ENCODE measurements around the gene ICA1L. TPM values are rescaled to one million over a fixed set of nuclear protein-coding genes. Genes with fewer than 3 reads are reported as not detected.

The ICA1L gene
- total and polyA plus RNA-seq, 2 of the 13 experiments (the other 11 are each of a cell fraction or from before 2014, with no cell fraction given), result 1.5 to 2.4 TPM

DNA sequence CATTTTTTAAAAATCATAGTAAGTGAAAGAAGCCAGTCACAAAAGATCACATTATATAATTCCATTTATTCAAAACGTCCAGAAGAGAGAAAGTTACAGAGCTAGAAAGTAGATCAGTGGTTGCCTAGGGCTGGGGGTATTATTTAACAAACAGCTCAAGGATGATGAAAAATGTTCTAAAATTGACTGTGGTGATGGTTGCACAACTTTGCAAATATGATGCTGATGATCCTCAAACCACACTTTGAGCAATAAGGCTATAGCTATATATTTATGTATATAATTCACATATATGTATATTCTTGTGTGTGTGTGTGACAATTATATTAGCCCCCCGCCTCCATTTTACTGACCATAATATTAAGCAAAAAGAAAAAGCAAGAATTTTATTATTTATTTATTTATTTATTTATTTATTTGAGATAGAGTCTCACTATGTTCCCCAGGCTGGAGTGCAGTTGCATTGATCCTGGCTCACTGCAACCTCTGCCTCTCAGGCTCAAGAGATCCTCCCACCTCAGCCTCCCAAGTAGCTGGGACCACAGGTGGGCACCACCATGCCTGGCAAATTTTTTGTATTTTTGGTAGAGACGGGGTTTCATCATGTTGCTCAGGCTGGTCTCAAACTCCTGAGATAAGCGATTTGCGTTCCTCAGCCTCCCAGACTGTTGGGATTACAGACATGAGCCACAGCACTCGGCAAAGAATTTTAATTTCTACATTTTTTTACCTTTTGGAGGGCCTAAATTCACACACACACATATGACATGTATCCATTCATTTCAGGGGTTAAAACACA is 38.0 kb upstream of the ICA1L start (continued):
- TF ChIP-seq, protein P1, sequence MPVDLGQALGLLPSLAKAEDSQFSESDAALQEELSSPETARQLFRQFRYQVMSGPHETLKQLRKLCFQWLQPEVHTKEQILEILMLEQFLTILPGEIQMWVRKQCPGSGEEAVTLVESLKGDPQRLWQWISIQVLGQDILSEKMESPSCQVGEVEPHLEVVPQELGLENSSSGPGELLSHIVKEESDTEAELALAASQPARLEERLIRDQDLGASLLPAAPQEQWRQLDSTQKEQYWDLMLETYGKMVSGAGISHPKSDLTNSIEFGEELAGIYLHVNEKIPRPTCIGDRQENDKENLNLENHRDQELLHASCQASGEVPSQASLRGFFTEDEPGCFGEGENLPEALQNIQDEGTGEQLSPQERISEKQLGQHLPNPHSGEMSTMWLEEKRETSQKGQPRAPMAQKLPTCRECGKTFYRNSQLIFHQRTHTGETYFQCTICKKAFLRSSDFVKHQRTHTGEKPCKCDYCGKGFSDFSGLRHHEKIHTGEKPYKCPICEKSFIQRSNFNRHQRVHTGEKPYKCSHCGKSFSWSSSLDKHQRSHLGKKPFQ (CRISPR knock-in tag; IDR thresholded peaks at IDR 0.05; ENCODE audit: insufficient replicate concordance), result no peak
- TF ChIP-seq, protein P2, sequence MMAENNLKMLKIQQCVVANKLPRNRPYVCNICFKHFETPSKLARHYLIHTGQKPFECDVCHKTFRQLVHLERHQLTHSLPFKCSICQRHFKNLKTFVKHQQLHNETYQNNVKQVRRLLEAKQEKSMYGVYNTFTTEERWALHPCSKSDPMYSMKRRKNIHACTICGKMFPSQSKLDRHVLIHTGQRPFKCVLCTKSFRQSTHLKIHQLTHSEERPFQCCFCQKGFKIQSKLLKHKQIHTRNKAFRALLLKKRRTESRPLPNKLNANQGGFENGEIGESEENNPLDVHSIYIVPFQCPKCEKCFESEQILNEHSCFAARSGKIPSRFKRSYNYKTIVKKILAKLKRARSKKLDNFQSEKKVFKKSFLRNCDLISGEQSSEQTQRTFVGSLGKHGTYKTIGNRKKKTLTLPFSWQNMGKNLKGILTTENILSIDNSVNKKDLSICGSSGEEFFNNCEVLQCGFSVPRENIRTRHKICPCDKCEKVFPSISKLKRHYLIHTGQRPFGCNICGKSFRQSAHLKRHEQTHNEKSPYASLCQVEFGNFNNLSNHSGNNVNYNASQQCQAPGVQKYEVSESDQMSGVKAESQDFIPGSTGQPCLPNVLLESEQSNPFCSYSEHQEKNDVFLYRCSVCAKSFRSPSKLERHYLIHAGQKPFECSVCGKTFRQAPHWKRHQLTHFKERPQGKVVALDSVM (CRISPR knock-in tag; IDR thresholded peaks at IDR 0.05), result peak; percentile 54; the same call in 1 of the 2 replicates
- TF ChIP-seq, protein P3, sequence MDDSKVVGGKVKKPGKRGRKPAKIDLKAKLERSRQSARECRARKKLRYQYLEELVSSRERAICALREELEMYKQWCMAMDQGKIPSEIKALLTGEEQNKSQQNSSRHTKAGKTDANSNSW (CRISPR knock-in tag; IDR thresholded peaks at IDR 0.05; ENCODE audit: borderline replicate concordance), result no peak
- TF ChIP-seq NFRKB (IDR thresholded peaks at IDR 0.05) (no peak), CEBPB (IDR thresholded peaks at IDR 0.05; ENCODE audit: borderline replicate concordance, low read depth, low read length) (peak; percentile 86), PHB2 (IDR thresholded peaks at IDR 0.05; ENCODE audit: partially characterized antibody) (no peak), FOXJ3 (CRISPR knock-in tag; IDR thresholded peaks at IDR 0.05; ENCODE audit: borderline replicate concordance) (no peak), STAT5B (CRISPR knock-in tag; IDR thresholded peaks at IDR 0.05) (no peak), SP4 (CRISPR knock-in tag; IDR thresholded peaks at IDR 0.05) (no peak), MED1 (CRISPR knock-in tag; IDR thresholded peaks at IDR 0.05) (no peak), ZMYM3 (CRISPR knock-in tag; IDR thresholded peaks at IDR 0.05) (0 out of 2 replicates have a peak, but pooled peaks have one; percentile 38), CEBPG (CRISPR knock-in tag; IDR thresholded peaks at IDR 0.05) (peak; percentile 76), ZNF713 (CRISPR knock-in tag; IDR thresholded peaks at IDR 0.05) (no peak)
- TF ChIP-seq, protein P4, sequence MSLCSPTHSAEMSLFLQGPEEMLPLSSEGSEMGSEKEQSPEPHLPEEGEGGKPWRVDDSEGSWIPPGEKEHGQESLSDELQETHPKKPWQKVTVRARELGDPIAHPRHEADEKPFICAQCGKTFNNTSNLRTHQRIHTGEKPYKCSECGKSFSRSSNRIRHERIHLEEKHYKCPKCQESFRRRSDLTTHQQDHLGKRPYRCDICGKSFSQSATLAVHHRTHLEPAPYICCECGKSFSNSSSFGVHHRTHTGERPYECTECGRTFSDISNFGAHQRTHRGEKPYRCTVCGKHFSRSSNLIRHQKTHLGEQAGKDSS (CRISPR knock-in tag; IDR thresholded peaks at IDR 0.05; ENCODE audit: borderline replicate concordance, low read depth), result no peak
- TF ChIP-seq, protein P5, sequence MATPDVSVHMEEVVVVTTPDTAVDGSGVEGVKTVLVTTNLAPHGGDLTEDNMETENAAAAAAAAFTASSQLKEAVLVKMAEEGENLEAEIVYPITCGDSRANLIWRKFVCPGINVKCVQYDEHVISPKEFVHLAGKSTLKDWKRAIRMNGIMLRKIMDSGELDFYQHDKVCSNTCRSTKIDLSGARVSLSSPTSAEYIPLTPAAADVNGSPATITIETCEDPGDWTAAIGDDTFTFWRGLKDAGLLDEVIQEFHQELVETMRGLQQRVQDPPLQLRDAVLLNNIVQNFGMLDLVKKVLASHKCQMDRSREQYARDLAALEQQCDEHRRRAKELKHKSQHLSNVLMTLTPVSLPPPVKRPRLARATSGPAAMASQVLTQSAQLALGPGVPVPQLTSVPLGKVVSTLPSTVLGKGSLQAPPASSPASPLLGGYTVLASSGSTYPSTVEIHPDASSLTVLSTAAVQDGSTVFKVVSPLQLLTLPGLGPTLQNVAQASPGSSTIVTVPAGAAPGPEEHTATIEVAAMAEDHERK (CRISPR knock-in tag; IDR thresholded peaks at IDR 0.05; ENCODE audit: low read depth), result no peak
- TF ChIP-seq, protein P6, sequence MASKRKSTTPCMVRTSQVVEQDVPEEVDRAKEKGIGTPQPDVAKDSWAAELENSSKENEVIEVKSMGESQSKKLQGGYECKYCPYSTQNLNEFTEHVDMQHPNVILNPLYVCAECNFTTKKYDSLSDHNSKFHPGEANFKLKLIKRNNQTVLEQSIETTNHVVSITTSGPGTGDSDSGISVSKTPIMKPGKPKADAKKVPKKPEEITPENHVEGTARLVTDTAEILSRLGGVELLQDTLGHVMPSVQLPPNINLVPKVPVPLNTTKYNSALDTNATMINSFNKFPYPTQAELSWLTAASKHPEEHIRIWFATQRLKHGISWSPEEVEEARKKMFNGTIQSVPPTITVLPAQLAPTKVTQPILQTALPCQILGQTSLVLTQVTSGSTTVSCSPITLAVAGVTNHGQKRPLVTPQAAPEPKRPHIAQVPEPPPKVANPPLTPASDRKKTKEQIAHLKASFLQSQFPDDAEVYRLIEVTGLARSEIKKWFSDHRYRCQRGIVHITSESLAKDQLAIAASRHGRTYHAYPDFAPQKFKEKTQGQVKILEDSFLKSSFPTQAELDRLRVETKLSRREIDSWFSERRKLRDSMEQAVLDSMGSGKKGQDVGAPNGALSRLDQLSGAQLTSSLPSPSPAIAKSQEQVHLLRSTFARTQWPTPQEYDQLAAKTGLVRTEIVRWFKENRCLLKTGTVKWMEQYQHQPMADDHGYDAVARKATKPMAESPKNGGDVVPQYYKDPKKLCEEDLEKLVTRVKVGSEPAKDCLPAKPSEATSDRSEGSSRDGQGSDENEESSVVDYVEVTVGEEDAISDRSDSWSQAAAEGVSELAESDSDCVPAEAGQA (IDR thresholded peaks at IDR 0.05; ENCODE audit: low read depth), result no peak
- TF ChIP-seq, protein P6 (CRISPR knock-in tag; IDR thresholded peaks at IDR 0.05; ENCODE audit: borderline replicate concordance), result no peak

Measured in HepG2 (cell line).